NT2/D1 (cell line): ENCODE measurements around the gene DDX31.

Experiments
- YY1 ChIP-seq: IDR thresholded peaks from 2 replicates; pipeline ENCODE4 v1.6.1; 2011; ENCODE audit not compliant: insufficient read length, insufficient read depth
- ZNF274 ChIP-seq: IDR thresholded peaks from 2 replicates; pipeline ENCODE4 v1.6.1; 2011; ENCODE audit warnings: mild to moderate bottlenecking, low read depth, low read length

GRCh38 chr9:132647806-132648205 is 22.0 kb downstream of the DDX31 start:
- TF ChIP-seq YY1 (no peak), ZNF274 (no peak)
